HG03025 (cell line): ENCODE measurements around the gene LRP1B.
"Not testable (repeated sequence)": the region's sequence is repeated elsewhere in the genome, so short reads cannot be mapped to it uniquely, and the experiment has no call there.

Experiments used
- ATAC-seq: cut with Tn5 transposase; IDR thresholded peaks from one replicate; pipeline ENCODE4 v1.9.1; 2021; ENCODE audit warnings: mild to moderate bottlenecking, moderate library complexity; ENCODE audit not compliant: unreplicated experiment, low FRiP score

LRP1B gene

GRCh38 chr2:140351692-140352091 lies 1779.1 kb downstream of the LRP1B start:
- no peak for ATAC-seq

- no peak for ATAC-seq
Measured at GRCh38 chr2:140349695-140350094, 1781.1 kb downstream of the LRP1B start.

GRCh38 chr2:140348826-140349225 lies 1782.0 kb downstream of the LRP1B start:
- ATAC-seq, result no peak

- no peak for ATAC-seq
Measured at GRCh38 chr2:140344838-140345237, 1786.0 kb downstream of the LRP1B start.

GRCh38 chr2:140344266-140344665 lies 1786.5 kb downstream of the LRP1B start:
- ATAC-seq, result not testable (repeated sequence)

GRCh38 chr2:140338795-140339194 lies 1792.0 kb downstream of the LRP1B start:
- no peak for ATAC-seq

- ATAC-seq, result no peak
Measured at GRCh38 chr2:140337061-140337460, 1793.8 kb downstream of the LRP1B start.

GRCh38 chr2:140316345-140316744 lies 1814.5 kb downstream of the LRP1B start:
- ATAC-seq, result no peak

- ATAC-seq, result no peak
Measured at GRCh38 chr2:140311905-140312304, 1818.9 kb downstream of the LRP1B start.

GRCh38 chr2:140308706-140309105 lies 1822.1 kb downstream of the LRP1B start:
- no peak for ATAC-seq

- ATAC-seq, result no peak
Measured at GRCh38 chr2:140307532-140307931, 1823.3 kb downstream of the LRP1B start.

GRCh38 chr2:140295767-140296166 lies 1835.0 kb downstream of the LRP1B start:
- ATAC-seq, result no peak

GRCh38 chr2:140288726-140289125 lies 1842.1 kb downstream of the LRP1B start:
- no peak for ATAC-seq

- no peak for ATAC-seq
Measured at GRCh38 chr2:140288213-140288612, 1842.6 kb downstream of the LRP1B start.

GRCh38 chr2:140286377-140286776 lies 1844.4 kb downstream of the LRP1B start:
- ATAC-seq, result no peak

GRCh38 chr2:140277344-140277743 lies 1853.5 kb downstream of the LRP1B start:
- not testable (repeated sequence) for ATAC-seq

GRCh38 chr2:140276661-140277060 lies 1854.2 kb downstream of the LRP1B start:
- ATAC-seq, result no peak

GRCh38 chr2:140275427-140275826 lies 1855.4 kb downstream of the LRP1B start:
- no peak for ATAC-seq

GRCh38 chr2:140274891-140275290 lies 1855.9 kb downstream of the LRP1B start:
- ATAC-seq, result no peak

- ATAC-seq, result no peak
Measured at GRCh38 chr2:140273958-140274357, 1856.9 kb downstream of the LRP1B start.

GRCh38 chr2:140273408-140273807 lies 1857.4 kb downstream of the LRP1B start:
- no peak for ATAC-seq

- no peak for ATAC-seq
Measured at GRCh38 chr2:140270224-140270623, 1860.6 kb downstream of the LRP1B start.

- no peak for ATAC-seq
Measured at GRCh38 chr2:140269000-140269399, 1861.8 kb downstream of the LRP1B start.
